GM12891 (cell line): ENCODE data around the gene CHCHD10.

ENCODE experiments used
- DNase-seq: peaks from one replicate; pipeline ENCODE4 v3.0.0; 2011; ENCODE audit warnings: low spot score; ENCODE audit not compliant: insufficient read length
- FAIRE-seq: peaks from 2 replicates; lab custom pipeline; 2011; peaks lifted over from hg19 to GRCh38; lab: Jason Lieb, UNC
- PAX5 ChIP-seq: IDR thresholded peaks from 2 replicates; pipeline ENCODE4 v1.6.1; 2011; ENCODE audit warnings: low read length, moderate library complexity, mild to moderate bottlenecking; ENCODE audit not compliant: insufficient read depth, severe bottlenecking
- POLR2A ChIP-seq: IDR thresholded peaks from 2 replicates; pipeline ENCODE4 v1.6.1; 2011; ENCODE audit warnings: low read depth, low read length, control low read depth
- POLR2AphosphoS5 ChIP-seq: IDR thresholded peaks from 2 replicates; pipeline ENCODE4 v1.6.1; 2011; ENCODE audit warnings: low read depth, low read length, control low read depth
- POU2F2 ChIP-seq: IDR thresholded peaks from 2 replicates; pipeline ENCODE4 v1.6.1; 2011; ENCODE audit warnings: low read depth, mild to moderate bottlenecking, control low read depth, low read length, moderate library complexity
- SPI1 ChIP-seq: IDR thresholded peaks from 2 replicates; pipeline ENCODE4 v1.6.1; 2011; ENCODE audit warnings: low read depth, low read length, control low read depth
- TAF1 ChIP-seq: IDR thresholded peaks from 2 replicates; pipeline ENCODE4 v1.6.1; 2011; ENCODE audit warnings: low read depth, low read length, control low read depth

CHCHD10 gene

DNA sequence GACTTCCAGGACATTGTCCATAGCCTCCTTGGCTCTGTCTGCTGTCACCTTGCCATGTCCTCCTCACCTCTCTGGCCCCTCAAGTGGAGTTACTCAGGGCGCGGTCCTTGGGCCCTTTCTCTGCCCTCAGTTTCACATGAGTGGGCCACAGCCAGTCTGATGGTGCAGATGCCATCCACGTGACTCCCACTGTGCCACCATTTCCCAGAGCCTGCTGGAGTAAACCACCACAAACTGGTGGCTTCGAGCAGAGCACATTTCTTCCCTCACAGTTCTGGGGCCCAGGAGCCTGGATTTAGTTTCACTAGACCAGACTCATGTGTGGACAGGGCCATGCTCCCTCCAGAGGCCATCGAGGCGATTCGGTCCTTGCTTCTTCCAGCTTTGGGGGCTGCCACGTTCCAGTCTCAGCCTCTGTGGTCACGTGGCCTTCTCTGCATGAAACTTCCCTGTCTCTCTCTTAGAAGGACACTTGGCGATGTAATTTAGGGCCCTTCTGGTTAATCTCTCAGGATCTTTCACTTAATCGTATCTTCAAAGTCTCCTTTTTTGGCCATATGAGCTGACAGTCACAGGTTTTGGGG, 33.6 kb upstream of the CHCHD10 start:
- FAIRE-seq (no peak), DNase-seq (no peak)
- 0 out of 2 replicates have a peak, but pooled peaks have one; percentile 17 for TF ChIP-seq POLR2A
- no peak for TF ChIP-seq POU2F2

DNA sequence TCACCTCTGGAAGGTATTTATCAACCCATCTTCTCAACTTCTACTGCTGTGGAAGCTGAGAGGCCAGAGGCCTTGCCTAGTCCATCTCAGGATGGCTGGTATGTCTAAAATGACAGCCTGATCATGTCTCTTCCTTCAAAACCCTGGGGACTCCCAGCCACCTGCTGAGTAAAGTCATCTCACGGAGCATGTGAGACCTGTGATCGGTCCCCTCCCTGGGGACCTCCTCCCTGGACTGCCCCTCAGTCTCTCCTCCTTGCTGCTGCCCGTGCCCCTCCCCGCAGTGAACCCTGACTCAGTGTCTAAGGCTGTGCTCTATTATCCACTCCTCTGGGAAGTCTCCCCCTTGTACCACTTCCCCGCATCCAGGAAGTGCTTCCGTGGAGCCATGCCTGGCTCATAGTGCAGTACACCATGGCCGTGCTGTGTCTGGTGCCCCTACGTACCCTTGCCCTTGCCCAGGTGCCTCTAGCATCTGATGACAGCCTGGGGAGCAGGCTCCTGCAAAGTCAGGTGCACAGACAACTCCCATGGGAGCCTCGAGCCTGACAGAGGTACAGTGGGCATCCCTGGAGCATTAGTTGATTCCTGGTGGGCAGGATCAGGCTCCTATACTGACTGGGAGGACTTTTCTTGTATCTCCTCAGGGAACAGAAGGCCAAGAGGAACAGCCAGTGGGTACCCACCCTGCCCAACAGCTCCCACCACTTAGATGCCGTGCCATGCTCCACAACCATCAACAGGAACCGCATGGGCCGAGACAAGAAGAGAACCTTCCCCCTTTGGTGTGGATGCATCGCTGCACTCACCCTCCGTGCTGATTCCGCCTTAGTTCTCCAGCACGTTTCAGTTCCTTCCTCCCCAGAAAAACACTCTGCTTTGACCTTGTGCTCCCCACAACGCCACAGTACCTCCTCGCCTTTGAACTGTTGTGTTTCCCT, 32.8 kb upstream of the CHCHD10 start:
- TF ChIP-seq POLR2A, result no peak
- no peak for TF ChIP-seq TAF1
- peak; percentile 97 for TF ChIP-seq SPI1
- TF ChIP-seq PAX5, result peak; percentile 54
- TF ChIP-seq POU2F2, result no peak
- FAIRE-seq (peak; percentile 99), DNase-seq (no peak)

- FAIRE-seq (no peak), DNase-seq (no peak)
- TF ChIP-seq SPI1, result no peak
- TF ChIP-seq PAX5, result no peak
- TF ChIP-seq POU2F2, result no peak
- no peak for TF ChIP-seq TAF1
- TF ChIP-seq POLR2A, result no peak
- TF ChIP-seq POLR2AphosphoS5, result no peak
These were observed 28.7 kb upstream of the CHCHD10 start for GRCh38 chr22:23796461-23796860.

GRCh38 chr22:23793326-23793725, 25.6 kb upstream of the CHCHD10 start:
- FAIRE-seq (no peak), DNase-seq (no peak)
- no peak for TF ChIP-seq PAX5
- no peak for TF ChIP-seq TAF1
- no peak for TF ChIP-seq POU2F2
- TF ChIP-seq POLR2A, result no peak
- TF ChIP-seq POLR2AphosphoS5, result no peak
- TF ChIP-seq SPI1, result no peak

DNA sequence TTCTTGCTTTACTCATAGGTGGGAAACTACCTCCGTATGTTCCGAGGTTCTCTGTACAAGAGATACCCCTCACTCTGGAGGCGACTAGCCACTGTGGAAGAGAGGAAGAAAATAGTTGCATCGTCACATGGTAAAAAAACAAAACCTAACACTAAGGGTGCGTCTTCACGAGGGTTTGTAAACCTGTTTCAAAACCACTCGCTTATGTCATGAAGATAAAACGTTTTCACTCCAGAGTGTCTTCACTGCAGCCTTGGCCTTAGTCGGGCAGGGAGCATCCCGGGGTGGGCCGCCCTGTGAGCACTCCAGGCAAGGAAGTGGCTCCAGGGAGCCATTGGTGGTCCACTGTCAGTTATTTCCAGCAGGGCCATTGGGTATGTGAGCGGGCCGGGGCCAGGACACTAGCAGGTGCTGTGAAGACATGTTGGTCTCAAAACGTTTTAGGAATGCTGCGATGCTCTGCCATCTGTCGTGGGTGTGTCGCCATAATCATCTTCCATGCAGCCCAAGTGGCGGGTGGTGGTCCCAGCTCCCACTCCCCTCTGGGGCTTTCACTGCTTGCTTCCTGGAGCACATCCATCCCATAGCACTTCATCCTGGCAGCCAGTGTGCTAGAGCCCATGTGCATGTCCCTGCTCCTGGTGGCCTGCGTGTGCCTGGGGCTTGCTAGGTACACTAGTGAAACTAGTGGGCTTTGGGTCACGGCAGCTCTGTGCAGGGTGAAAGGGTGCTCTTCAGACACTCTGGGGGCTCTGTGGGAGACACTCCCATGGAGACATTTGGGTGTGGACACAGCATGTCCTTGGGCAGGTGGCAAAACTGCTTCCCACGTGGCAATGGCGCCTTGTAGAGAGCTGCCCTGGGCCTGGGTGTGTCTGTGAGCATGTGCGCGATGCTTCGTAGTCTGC, 24.2 kb upstream of the CHCHD10 start:
- no peak for DNase-seq
- TF ChIP-seq PAX5 (no peak), POU2F2 (no peak), POLR2A (no peak), SPI1 (no peak), POLR2AphosphoS5 (no peak), TAF1 (no peak)
- no peak for FAIRE-seq

- TF ChIP-seq POU2F2 (no peak), POLR2AphosphoS5 (no peak), SPI1 (peak; percentile 51)
- FAIRE-seq (no peak), DNase-seq (no peak)
These were observed 23.3 kb upstream of the CHCHD10 start for GRCh38 chr22:23790819-23791737.

GRCh38 chr22:23789638-23790037, 21.9 kb upstream of the CHCHD10 start:
- TF ChIP-seq SPI1 (no peak), POU2F2 (no peak), PAX5 (no peak), POLR2A (no peak), TAF1 (no peak), POLR2AphosphoS5 (no peak)
- no peak for FAIRE-seq
- DNase-seq, result no peak

DNA sequence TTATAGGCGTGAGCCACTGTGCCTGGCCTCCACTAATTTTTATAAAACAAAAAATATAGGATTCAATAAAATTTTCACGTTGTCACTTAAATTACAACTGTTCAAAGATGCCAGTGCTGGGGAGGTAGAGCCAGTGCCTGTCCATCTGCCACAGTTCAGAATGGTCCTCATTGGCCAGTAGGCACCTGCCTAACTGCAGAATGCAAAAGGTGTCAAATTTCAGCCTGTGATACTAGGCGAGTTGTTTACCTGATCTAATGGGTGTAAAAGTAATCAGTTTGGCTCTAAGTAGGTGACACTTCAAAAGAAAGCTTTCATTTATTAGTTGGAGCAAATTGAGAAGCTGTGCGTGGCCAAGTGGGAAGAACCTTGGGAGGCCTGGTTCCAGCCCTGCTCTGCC, 21.3 kb upstream of the CHCHD10 start:
- DNase-seq (no peak), FAIRE-seq (no peak)
- no peak for TF ChIP-seq POU2F2

- no peak for FAIRE-seq
- TF ChIP-seq SPI1 (no peak), POLR2AphosphoS5 (no peak), TAF1 (no peak), POLR2A (no peak), POU2F2 (no peak), PAX5 (no peak)
- no peak for DNase-seq
These were observed 20.1 kb upstream of the CHCHD10 start for GRCh38 chr22:23787910-23788309.
